Measurements from ENCODE around the gene MPRIP. TPM values are rescaled to one million over a fixed set of nuclear protein-coding genes. Genes with fewer than 3 reads are reported as not detected.
"Not testable (repeated sequence)": the region's sequence is repeated elsewhere in the genome, so short reads cannot be mapped to it uniquely, and the experiment has no call there.

MPRIP gene
- total RNA-seq, 1 experiment from 2014 or later = 143 TPM

DNA sequence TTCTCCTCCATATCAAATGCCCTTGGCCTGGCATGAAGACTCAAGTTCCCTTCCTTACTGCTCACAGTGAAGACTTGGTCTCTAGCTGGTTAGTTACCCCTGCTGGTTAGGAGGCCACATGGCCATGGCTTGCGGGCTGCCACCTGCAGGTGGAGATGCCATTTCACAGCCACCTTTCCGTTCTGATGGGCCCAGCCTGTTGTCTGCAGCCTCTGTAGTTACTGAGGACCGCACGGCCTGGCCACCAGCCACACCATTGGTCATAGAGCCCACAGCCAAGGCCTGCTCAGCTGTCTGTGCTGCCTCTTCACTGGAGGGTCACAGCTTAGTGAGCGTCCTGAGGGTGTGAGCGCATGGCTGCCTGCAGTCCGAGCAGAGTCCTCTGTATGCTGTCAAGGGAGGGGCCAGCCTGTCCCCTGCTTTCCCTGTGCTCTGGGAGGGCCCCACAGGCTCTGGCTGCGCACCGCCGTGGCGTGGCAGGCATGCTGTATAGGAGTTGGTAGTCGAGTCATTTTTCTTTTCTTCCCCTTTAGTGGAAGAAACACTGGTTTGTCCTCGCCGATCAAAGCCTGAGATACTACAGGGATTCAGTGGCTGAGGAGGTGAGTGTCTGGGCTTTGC is 104.6 kb downstream of the MPRIP start:
- DNase-seq = peak; percentile 4
- peaks cover 32% of the 10 kb centered on the region for H3K36me3 ChIP-seq
- H3K27me3 ChIP-seq = no peaks in the 10 kb centered on the region
- no peak overlapping the region for H3K4me3 ChIP-seq
- H3K9me3 ChIP-seq = no peaks in the 10 kb centered on the region

DNA sequence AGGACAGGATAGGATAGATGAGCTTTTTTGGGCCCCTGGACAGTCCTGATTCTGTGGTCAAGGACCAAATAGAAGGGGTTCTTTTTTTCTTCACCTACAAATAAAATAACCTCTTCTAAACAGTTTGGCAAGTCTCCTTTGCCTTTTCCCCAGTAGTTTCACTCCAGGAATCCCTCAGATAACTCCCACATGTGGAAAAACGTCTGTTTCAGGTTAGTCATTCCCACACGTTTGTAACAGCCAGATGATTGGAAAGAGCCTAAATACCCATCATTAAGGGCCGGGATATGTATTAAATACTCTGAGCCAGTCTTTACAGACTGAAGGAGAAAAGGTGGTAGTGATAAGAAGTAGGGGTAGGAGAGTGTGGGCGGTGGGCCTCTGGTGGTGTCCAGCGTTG is 105.6 kb downstream of the MPRIP start:
- H3K36me3 ChIP-seq = peaks cover 35% of the 10 kb centered on the region

DNA sequence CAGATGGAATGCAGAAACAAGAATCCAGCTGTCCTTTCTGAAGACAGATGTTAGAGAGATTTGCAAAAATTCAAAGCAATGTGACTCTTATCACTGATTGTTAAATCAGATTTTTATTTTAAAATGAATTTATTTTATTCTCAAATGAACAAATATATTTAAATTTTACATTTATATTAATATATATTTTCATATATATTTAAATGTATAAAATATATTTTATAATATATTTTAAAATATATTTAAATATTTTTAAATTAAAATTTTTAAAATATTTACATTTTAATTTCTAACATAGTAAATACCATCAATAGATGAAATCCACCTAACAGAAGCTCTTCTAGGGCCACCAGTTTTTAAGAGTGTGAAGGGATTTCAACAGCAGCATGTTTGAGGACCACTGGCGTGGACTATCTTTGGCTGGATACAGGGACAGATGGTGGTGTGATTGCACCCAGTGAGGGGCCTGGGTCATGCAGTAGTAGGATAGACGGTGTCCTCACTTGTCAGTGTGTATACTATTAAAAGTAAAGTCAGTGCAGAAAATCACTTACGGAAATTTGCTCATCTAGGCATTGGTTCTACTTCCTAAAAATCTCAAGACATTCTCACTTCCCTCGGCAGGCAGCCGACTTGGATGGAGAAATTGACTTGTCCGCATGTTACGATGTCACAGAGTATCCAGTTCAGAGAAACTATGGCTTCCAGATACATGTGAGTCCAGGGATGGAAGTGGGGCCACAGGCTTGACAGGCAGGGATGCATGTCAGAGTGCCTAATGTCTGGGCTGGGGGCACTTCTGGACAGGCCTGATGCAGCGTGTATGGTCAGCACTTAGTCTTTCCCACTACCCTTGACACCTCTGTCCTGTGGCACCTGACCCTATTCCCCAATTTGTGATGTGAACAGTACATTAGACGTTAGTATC is 107.5 kb downstream of the MPRIP start:
- peaks cover 42% of the 10 kb centered on the region for H3K36me3 ChIP-seq

More for the DNA sequence above, 105.6 kb downstream of the MPRIP start:
- no peaks in the 10 kb centered on the region for H3K27me3 ChIP-seq
- no peak overlapping the region for H3K4me3 ChIP-seq
- no peaks in the 10 kb centered on the region for H3K9me3 ChIP-seq
- no peak for DNase-seq

DNA sequence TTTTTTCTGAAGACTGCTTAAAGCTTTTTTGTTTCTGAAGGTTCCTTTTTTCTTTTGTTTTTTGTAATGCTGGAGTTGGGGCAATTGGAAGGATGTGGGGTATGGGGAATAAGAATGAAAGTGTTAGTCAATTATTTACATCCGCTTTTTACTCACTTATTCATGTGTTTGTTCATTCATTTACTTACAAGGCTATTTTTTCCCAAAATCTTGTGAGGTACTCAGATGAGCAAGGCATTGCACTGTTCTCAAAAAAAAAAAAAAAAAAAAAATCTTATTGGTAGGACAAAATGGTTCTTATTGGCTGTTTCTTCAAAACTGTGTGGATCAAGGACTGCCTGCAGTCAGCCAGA is 108.2 kb downstream of the MPRIP start:
- peaks cover 47% of the 10 kb centered on the region for H3K36me3 ChIP-seq
- H3K27me3 ChIP-seq = no peaks in the 10 kb centered on the region
- DNase-seq = no peak
- no peak overlapping the region for H3K4me3 ChIP-seq
- no peaks in the 10 kb centered on the region for H3K9me3 ChIP-seq

More for the DNA sequence above, 107.5 kb downstream of the MPRIP start:
- Histone ChIP-seq H3K9me3 (no peaks in the 10 kb centered on the region), H3K4me3 (no peak overlapping the region), H3K27me3 (no peaks in the 10 kb centered on the region)
- DNase-seq = no peak

DNA sequence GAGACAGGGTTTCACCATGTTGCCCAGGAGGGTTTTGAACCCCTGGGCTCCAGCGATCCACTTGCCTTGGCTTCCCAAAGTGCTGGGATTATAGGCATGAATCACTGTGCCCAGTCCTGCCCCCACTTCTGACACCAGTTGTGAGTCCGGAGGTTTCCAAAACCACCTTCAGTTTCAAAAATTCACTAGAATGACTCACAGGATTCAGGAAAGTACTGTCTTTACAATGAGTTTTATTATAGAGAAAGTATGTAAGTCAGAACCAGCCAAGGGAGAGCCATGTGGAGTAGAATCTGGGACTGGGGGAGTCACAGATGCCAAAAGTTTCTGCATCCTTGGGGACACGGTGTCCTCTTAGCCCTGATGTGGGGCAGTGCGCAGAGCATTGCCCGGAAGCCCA is 108.8 kb downstream of the MPRIP start:
- Histone ChIP-seq H3K27me3 (no peaks in the 10 kb centered on the region), H3K36me3 (peaks cover 48% of the 10 kb centered on the region), H3K4me3 (no peak overlapping the region), H3K9me3 (no peaks in the 10 kb centered on the region)
- DNase-seq = peak; percentile 84

DNA sequence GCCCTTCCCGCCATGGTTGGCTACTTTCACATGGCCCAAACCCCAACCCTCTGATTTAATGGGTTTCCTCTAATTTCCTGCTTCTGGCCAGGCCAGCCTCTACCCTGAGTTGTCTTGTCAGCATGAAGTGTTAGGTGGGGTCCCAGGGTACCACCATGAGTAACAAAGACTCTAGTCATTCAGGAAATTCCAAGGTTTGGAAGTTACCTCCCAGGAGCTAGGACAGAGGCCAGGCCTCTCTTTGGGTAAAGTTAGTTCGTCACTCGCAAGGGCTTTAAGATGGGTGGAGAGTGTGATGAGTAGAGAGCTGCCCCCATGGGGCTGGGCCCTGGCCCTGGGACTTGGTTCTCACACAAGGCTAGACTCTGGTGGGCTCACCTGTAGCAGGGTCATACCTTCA is 109.3 kb downstream of the MPRIP start:
- peaks cover 46% of the 10 kb centered on the region for H3K36me3 ChIP-seq
- no peak overlapping the region for H3K4me3 ChIP-seq
- H3K9me3 ChIP-seq = no peaks in the 10 kb centered on the region
- no peaks in the 10 kb centered on the region for H3K27me3 ChIP-seq
- DNase-seq = peak; percentile 66

DNA sequence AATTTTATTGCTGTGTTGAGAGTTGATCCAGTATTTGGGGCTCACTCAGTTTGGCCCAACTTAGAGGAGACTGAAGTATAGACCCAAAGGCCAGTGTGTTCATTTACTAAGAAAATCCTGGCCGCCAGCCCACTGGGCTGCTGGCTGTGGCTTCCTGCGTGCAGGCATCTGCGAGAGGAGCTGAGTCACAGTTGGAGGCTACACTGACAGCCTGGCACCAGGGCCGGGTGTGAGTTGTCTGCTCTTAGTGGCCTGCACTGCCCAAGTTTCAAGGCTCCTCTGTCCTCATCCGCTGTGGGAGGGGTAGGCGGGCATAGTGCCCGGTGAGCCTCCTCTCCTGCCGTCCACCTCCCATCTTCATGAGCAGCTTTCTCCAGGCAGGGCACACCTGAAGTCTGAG is 109.7 kb downstream of the MPRIP start:
- H3K27me3 ChIP-seq = no peaks in the 10 kb centered on the region
- no peak overlapping the region for H3K4me3 ChIP-seq
- no peaks in the 10 kb centered on the region for H3K9me3 ChIP-seq
- DNase-seq = peak; percentile 98
- H3K36me3 ChIP-seq = peaks cover 45% of the 10 kb centered on the region

DNA sequence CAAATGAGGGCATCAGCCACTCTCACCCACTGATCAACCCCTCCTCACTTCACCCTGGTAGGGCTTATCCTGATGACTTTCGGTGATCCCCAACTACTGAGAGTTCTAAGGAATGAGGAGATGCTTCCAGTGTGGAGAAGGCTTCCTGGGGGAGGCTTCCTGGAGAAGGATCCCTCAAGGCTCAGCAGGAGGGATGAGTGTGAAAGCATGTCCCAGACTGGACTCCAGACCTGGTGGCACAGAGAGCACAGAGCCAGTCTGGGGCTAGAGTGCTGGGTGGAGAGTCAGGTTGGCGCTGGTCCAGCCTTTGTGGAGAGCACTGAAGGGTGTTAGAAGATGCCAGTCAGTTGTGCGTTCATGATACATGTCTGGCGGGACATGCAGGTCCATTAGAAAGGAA is 110.1 kb downstream of the MPRIP start:
- Histone ChIP-seq H3K4me3 (no peak overlapping the region), H3K36me3 (peaks cover 46% of the 10 kb centered on the region), H3K27me3 (no peaks in the 10 kb centered on the region), H3K9me3 (no peaks in the 10 kb centered on the region)
- peak; percentile 68 for DNase-seq

DNA sequence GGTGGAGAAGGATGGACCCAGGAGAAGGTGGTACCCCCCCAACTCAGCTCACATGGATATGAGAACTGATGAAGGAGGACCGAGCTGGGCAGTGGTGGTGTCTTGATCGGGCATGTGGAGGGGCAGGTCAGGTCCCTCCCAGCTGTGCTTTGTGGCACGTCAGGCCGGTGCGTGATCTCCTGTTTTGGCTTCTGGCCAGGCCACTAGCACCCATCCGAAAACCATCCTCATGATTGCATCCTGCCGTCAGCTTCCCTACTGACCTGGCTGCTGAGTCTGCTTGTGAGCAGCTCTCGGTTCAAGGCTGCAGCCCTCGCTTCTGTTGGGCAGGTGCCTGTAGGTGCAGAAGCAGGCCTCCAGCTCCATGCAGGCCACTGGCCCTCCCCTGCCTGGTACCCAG is 110.8 kb downstream of the MPRIP start:
- Histone ChIP-seq H3K9me3 (no peaks in the 10 kb centered on the region), H3K27me3 (no peaks in the 10 kb centered on the region), H3K4me3 (no peak overlapping the region), H3K36me3 (peaks cover 42% of the 10 kb centered on the region)
- DNase-seq = no peak

DNA sequence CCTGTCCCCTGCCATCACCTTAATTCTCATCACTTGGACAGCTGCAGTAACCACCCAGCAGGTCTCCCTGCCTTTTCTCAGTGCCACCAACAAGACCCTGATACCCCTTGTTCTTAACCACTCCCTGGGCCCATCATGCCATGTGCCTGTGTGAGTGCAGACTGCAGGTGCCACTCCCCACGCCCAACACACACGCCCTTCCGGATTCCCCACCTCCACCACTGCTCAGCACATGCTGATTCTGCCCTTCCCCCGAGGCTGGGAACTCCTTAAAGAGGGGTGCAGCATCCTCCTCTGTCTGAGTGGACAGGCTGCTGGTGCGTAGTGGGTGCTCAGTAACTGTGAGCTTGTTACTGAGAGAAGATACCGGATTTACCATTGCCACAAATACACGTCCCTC is 111.5 kb downstream of the MPRIP start:
- DNase-seq = no peak
- H3K9me3 ChIP-seq = no peaks in the 10 kb centered on the region
- H3K36me3 ChIP-seq = peaks cover 35% of the 10 kb centered on the region
- no peaks in the 10 kb centered on the region for H3K27me3 ChIP-seq
- no peak overlapping the region for H3K4me3 ChIP-seq

DNA sequence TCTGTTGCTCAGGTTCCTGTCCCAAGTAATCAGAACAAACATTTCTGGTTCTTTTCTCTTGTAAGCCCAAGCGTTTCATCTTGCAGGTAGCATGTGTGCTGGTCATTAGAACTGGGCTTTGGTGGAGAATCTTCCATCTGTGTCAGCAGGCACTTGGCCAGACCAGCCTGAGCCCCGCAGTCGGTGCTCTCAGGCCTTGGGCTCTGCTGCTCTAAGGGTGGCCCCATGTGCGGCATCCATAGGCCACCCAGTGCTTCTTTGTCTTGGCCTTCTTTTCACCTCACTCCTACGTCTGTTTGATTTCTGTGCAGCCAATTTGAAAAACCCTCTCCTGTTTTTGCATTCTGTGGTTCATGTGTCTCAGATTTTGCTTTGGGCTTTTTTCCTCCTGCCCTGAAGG is 112.3 kb downstream of the MPRIP start:
- Histone ChIP-seq H3K36me3 (peaks cover 34% of the 10 kb centered on the region), H3K9me3 (no peaks in the 10 kb centered on the region), H3K27me3 (no peaks in the 10 kb centered on the region), H3K4me3 (no peak overlapping the region)
- DNase-seq = no peak

DNA sequence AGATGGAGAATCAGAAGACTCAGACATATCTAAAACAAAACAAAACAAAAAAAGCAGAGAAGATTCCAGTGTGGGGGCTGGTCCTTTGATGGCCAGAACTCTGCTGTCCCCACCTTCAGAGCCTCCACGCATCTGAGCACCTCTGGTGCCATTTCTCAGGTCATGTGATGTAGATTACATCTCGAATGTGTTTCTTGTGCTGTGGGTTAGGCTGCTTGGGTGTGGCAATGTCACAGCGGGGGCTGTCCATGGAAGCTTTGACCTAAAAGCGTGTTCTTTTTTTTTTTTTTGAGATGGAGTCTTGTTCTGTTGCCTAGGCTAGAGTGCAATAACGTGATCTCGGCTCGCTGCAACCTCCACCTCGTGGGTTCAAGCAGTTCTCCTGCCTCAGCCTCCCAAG is 112.7 kb downstream of the MPRIP start:
- peaks cover 37% of the 10 kb centered on the region for H3K36me3 ChIP-seq
- no peak overlapping the region for H3K4me3 ChIP-seq
- H3K9me3 ChIP-seq = no peaks in the 10 kb centered on the region
- no peaks in the 10 kb centered on the region for H3K27me3 ChIP-seq
- no peak for DNase-seq

DNA sequence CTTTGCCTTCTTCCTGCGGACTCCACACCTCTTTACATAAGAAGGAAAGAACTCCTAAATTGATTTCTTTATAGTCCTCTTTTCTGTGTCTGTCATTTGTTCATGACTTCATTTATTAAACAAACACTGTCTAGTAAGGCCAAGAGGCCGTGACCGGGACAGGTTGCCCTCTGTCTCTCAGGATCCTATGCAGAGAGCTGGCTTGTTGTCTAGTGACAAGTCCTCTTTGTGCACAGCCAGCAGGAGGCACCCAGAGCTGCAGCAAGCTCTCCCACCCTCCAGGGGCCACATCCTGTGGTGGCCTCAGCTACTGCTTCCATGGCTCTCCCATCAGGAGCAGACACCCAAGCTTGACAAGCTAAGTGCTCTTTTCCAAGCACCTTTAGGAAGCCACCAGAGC is 113.3 kb downstream of the MPRIP start:
- Histone ChIP-seq H3K4me3 (no peak overlapping the region), H3K9me3 (no peaks in the 10 kb centered on the region), H3K27me3 (no peaks in the 10 kb centered on the region), H3K36me3 (peaks cover 31% of the 10 kb centered on the region)
- peak; percentile 15 for DNase-seq

DNA sequence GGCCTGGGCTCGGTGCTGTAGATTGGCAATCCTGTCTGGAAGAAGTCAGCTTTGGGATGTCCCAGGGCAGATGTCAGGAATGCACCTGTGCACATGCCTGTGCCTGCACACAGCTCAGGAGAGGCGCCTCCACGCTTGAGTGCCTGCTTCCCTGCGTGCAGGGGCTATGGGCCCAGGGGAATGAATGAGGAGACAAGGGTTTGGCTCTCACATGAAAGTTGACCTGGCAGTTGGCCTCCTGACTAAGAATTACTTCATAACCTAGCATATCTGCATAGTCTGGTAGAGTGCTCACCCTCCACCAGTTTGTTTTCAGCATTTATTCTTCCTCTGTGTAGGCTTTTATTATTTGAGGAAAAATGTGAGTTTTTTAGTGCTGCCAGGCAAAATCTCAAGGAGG is 113.8 kb downstream of the MPRIP start:
- H3K36me3 ChIP-seq = peaks cover 31% of the 10 kb centered on the region
- H3K27me3 ChIP-seq = no peaks in the 10 kb centered on the region

DNA sequence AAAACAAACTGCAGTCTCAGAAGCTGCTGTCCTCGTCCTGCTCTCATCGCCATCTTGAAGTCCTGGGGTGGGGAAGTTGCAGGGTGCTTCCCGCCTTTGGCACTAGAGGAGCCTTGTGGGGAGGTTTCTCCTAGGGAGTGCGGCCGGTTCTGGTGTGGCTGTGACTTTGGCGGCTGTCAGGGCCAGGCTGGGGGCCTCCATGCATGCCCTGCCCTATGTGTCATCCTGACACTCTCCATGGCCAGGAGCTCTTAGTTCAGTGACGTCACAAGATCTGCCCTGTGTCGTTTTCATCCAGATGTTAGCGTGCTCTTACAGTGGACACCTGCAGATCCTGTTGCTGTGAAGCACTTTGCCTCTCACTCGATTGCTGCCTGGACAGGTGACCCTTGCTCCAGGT is 114.3 kb downstream of the MPRIP start:
- Histone ChIP-seq H3K4me3 (no peak overlapping the region), H3K27me3 (no peaks in the 10 kb centered on the region), H3K9me3 (no peaks in the 10 kb centered on the region), H3K36me3 (peaks cover 31% of the 10 kb centered on the region)
- DNase-seq = peak; percentile 63

More for the DNA sequence above, 113.8 kb downstream of the MPRIP start:
- DNase-seq = peak; percentile 80
- no peaks in the 10 kb centered on the region for H3K9me3 ChIP-seq
- no peak overlapping the region for H3K4me3 ChIP-seq

DNA sequence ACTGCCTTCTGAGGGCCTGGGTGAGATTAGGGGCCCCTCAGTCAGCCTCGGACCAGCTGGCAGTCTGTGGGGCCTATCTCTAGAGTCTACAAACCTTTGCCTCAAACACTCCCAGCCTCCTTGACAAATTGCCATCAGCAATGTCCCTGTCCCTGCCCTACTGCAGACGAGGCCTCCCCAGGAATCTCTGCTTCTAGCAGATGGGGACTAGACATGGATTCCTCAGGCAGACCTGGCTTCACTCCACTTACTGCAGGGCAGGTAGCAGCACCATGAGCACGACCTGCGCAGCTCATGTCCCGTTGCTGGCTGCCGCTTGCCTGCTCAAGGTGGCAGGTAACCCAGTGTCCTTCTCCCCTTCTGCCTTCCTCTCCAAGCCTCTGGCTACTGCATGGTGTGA is 114.8 kb downstream of the MPRIP start:
- H3K4me3 ChIP-seq = no peak overlapping the region
- H3K36me3 ChIP-seq = peaks cover 31% of the 10 kb centered on the region
- H3K9me3 ChIP-seq = no peaks in the 10 kb centered on the region
- H3K27me3 ChIP-seq = no peaks in the 10 kb centered on the region
- DNase-seq = no peak

DNA sequence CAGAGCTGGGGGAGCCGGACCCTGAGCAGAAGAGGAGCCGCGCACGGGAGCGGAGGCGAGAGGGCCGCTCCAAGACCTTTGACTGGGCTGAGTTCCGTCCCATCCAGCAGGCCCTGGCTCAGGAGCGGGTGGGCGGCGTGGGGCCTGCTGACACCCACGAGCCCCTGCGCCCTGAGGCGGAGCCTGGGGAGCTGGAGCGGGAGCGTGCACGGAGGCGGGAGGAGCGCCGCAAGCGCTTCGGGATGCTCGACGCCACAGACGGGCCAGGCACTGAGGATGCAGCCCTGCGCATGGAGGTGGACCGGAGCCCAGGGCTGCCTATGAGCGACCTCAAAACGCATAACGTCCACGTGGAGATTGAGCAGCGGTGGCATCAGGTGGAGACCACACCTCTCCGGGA is 116.2 kb downstream of the MPRIP start:
- DNase-seq, H3K27me3 ChIP-seq, H3K4me3 ChIP-seq, H3K9me3 ChIP-seq: not testable (repeated sequence)
- H3K36me3 ChIP-seq = peaks cover 25% of the 10 kb centered on the region

DNA sequence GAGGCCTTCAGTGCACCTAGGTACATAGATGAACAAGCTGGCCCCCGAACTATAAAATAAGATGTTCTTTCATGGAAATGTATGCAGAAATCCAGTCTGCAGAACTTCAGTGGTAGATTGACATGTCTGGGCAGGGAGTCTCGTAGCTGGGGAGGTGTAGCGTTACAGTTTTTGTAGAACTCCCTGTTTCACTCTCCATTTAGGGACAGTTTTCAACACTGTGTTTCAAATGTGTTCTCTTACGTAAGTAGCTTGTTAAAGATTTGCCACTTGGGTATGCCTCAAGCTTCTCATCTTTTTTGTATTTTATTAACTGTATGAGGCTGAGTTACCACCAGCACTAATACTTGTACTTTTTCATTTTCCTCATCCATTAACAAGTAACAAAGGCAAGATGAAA is 117.3 kb downstream of the MPRIP start:
- Histone ChIP-seq H3K27me3 (no peaks in the 10 kb centered on the region), H3K9me3 (no peaks in the 10 kb centered on the region), H3K36me3 (peaks cover 22% of the 10 kb centered on the region), H3K4me3 (no peak overlapping the region)
- no peak for DNase-seq

Data from MG63 (cell line).